Testis (tissue), 3 donors: ENCODE data around the gene EDEM2. TPM values are rescaled to one million over a fixed set of nuclear protein-coding genes. Genes with fewer than 3 reads are reported as not detected.

ENCODE experiments used
- DNase-seq: peaks from one replicate; pipeline ENCODE4 v3.0.0-alpha.2; 2019
- H3K27ac ChIP-seq, 2 donors: fragments of 200-600 bp; sonication (generic); one replicate each; pipeline ENCODE4 v1.5.1; 2019
- H3K27me3 ChIP-seq: fragments of 200-600 bp; sonication (generic); one replicate; pipeline ENCODE4 v1.5.1; 2019
- H3K36me3 ChIP-seq: fragments of 200-600 bp; sonication (generic); one replicate; pipeline ENCODE4 v1.5.1; 2017; ENCODE audit warnings: low read depth; ENCODE audit errors: missing control alignments
- H3K4me1 ChIP-seq: fragments of 200-600 bp; sonication (generic); one replicate; pipeline ENCODE4 v1.5.1; 2019
- H3K4me3 ChIP-seq, 2 donors: fragments of 200-600 bp; sonication (generic); one replicate each; pipeline ENCODE4 v1.5.1; 2017 to 2019
- H3K9me3 ChIP-seq: fragments of 200-600 bp; sonication (generic); one replicate; pipeline ENCODE4 v1.5.1; 2017
- POLR2A ChIP-seq: fragments of 450-650 bp; IDR thresholded peaks from one replicate; pipeline ENCODE4 v1.6.1; 2017; ENCODE audit warnings: antibody characterized with exemption, mild to moderate bottlenecking, moderate library complexity
- WGBS, 2 donors: methylation state at CpG; one replicate each; pipeline ENCODE4 v1.1.5; 2018; 5-methylcytosine and 5-hydroxymethylcytosine counted together
- intact Hi-C: fragments of 100-400 bp; cut with DNase I; formaldehyde crosslinking; loops from one replicate; pipeline ENCODE4 v1.15.1; 2023; ENCODE audit warnings: low total_unique reads
- polyA plus RNA-seq: library from polyadenylated mRNA; stranded (reverse); fragments of 350-450 nt; fragmentation: Illumina TruSeq; extraction: RNeasy Lipid Tissue Mini Kit (QIAGEN cat#74804); gene quantifications from one replicate; pipeline ENCODE4 v1.2.3, GENCODE V29; 2014; ENCODE audit warnings: low read depth, low replicate concordance; ENCODE audit not compliant: insufficient read depth
- total RNA-seq, 2 donors: library from RNA; depleted of rRNA; stranded (reverse); fragments of >200 nt; gene quantifications; one replicate each; pipeline ENCODE4 v1.2.3, GENCODE V29; 2016
- TF ChIP-seq, protein P1 (sequence below), 3 experiments: fragments of 450-650 bp in 2 of 3; fragments of 200-600 bp in 1 of 3; sonication (generic) in 1 of 3; IDR thresholded peaks; one replicate each; pipeline ENCODE4 v1.5.1; 2016 to 2019; ENCODE audit warnings: antibody characterized with exemption in 3 of 3, mild to moderate bottlenecking in 2 of 3, moderate library complexity in 1 of 3

EDEM2 gene
- total and polyA plus RNA-seq, 3 donors from 2014 or later: 14.0 to 16.9 (median 15.7) TPM

DNA sequence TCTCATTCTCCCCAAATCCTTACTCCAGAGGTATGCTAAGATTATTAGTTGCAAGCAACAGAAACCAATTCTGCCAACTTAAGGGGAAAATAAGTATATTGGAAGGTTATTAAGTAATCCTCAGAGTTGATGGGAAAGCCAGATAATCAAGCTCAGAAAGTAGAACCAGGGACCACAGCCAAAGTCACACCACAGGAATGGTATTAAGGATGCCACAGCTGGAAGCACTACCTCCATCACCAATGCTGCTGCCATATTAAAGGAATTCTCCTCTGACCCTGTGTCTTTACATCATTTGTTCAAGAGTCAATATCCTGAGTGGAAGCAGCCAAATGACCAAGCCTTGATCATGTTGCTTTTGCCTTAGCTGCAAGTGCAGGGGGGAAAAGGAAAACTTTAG, 34.6 kb upstream of the EDEM2 start:
- Histone ChIP-seq H3K27ac (no peak overlapping the region), H3K27me3 (no peaks in the 10 kb centered on the region), H3K4me3 (no peak overlapping the region), H3K36me3 (no peaks in the 10 kb centered on the region), H3K4me1 (no peaks in the 10 kb centered on the region), H3K9me3 (no peaks in the 10 kb centered on the region)
- intact Hi-C loops: no loop called here
- no peak for DNase-seq
- TF ChIP-seq POLR2A: no peak
- TF ChIP-seq, protein P1, sequence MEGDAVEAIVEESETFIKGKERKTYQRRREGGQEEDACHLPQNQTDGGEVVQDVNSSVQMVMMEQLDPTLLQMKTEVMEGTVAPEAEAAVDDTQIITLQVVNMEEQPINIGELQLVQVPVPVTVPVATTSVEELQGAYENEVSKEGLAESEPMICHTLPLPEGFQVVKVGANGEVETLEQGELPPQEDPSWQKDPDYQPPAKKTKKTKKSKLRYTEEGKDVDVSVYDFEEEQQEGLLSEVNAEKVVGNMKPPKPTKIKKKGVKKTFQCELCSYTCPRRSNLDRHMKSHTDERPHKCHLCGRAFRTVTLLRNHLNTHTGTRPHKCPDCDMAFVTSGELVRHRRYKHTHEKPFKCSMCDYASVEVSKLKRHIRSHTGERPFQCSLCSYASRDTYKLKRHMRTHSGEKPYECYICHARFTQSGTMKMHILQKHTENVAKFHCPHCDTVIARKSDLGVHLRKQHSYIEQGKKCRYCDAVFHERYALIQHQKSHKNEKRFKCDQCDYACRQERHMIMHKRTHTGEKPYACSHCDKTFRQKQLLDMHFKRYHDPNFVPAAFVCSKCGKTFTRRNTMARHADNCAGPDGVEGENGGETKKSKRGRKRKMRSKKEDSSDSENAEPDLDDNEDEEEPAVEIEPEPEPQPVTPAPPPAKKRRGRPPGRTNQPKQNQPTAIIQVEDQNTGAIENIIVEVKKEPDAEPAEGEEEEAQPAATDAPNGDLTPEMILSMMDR (IDR thresholded peaks at IDR 0.05): no peak

DNA sequence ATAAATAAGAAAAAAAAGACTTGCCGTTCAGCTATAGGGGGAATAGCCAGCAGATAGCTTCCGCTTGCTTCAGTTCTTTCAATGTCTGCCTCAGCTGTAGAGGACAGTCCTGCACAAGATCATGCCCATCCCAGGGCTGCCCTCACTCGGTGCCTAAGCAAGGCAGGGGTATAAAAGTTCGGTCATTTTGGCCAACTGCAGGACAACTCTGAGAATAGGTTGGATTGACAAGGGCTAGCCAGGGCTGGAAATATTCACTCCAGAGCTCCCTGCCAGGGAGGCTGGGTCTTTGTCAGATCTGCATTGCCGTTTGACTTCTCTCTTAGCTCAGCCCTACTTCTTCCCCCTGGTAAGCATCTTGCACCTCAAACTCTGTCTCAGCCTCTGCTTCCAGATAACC, 33.1 kb upstream of the EDEM2 start:
- no peak for DNase-seq
- no peaks in the 10 kb centered on the region for H3K36me3 ChIP-seq
- H3K4me3 ChIP-seq: no peak overlapping the region
- H3K27ac ChIP-seq: no peak overlapping the region
- 92 to 93% methylated on average over 5 of the region's 5 CpGs for WGBS, 2 donors
- H3K4me1 ChIP-seq: no peaks in the 10 kb centered on the region
- TF ChIP-seq POLR2A: no peak
- TF ChIP-seq, protein P1 (IDR thresholded peaks at IDR 0.05): no peak
- no peaks in the 10 kb centered on the region for H3K9me3 ChIP-seq
- no peaks in the 10 kb centered on the region for H3K27me3 ChIP-seq
- intact Hi-C loops: no loop called here

DNA sequence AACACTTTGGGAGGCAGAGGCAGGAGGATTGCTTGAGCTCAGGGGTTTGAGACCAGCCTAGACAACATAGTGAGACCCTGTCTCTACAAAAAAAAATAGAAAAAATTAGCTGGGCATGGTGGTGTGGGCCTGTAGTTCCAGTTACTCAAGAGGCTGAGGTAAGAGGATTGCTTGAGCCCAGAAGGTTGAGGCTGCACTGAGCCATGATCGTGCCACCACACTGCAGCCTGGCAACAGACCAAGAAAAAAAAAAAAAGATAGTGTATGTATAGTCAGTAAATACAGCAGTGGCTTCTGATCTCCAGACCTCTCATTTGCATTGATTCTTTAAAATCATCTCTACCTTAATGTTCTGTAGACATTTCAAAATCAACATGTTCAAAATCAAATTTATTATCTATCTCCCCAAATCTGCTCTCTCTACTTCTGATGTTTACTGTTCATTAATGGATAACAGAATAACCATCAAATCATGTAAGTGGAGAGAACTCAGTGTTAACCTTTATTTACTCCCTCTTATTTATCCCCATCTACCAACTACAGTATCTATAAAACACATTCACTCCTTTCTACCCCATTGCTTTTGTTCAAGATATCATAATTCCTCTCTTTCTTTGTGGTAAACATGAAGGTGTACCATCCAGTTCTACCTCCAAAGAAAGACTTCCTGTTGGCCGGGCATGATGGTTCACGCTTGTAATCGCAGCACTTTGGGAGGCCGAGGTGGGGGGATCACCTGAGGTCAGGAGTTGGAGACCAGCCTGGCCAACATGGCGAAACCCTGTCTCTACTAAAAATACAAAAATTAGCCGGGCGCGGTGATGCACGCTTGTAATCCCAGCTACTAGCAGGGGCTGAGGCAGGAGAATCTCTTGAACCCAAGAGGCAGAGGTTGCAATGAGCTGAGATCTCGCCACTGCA, 32.4 kb upstream of the EDEM2 start:
- 94 to 96% methylated on average over 11 of the region's 11 CpGs for WGBS, 2 donors
- no peak for TF ChIP-seq POLR2A
- TF ChIP-seq, protein P1 (IDR thresholded peaks at IDR 0.05): no peak
- H3K4me1 ChIP-seq: no peaks in the 10 kb centered on the region
- no peak overlapping the region for H3K27ac ChIP-seq
- H3K27me3 ChIP-seq: no peaks in the 10 kb centered on the region
- no peak for DNase-seq
- intact Hi-C loops: no loop called here
- no peaks in the 10 kb centered on the region for H3K36me3 ChIP-seq
- H3K9me3 ChIP-seq: no peaks in the 10 kb centered on the region
- H3K4me3 ChIP-seq: no peak overlapping the region

DNA sequence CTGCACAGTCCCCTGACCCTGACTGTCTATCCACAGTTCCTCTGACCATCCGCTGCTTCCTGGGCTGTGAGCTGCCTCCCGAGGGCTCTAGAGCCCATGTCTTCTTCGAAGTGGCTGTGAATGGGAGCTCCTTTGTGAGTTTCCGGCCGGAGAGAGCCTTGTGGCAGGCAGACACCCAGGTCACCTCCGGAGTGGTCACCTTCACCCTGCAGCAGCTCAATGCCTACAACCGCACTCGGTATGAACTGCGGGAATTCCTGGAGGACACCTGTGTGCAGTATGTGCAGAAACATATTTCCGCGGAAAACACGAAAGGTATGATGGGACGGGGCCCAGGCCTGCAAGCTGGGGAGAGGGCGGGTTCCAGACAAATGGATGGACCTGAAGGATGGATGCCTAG, 29.0 kb upstream of the EDEM2 start:
- Histone ChIP-seq H3K36me3 (no peaks in the 10 kb centered on the region), H3K4me1 (no peaks in the 10 kb centered on the region), H3K9me3 (no peaks in the 10 kb centered on the region), H3K27ac (no peak overlapping the region), H3K27me3 (no peaks in the 10 kb centered on the region), H3K4me3 (no peak overlapping the region)
- no peak for DNase-seq
- intact Hi-C loops: no loop called here
- no peak for TF ChIP-seq POLR2A
- TF ChIP-seq, protein P1 (IDR thresholded peaks at IDR 0.05): no peak
- WGBS, 2 donors: 80 to 81% methylated on average over 9 to 14 of the region's 14 CpGs
